Measurements from ENCODE around the gene LCE7A.

Gene LCE7A

GRCh38 chr1:152860129-152860528 is 333 bp downstream of the LCE7A start:
- Histone ChIP-seq H3K9ac (ENCODE audit: low read depth, low read length) (no peak overlapping the region), H3K27ac (ENCODE audit: low read depth, low read length) (no peak overlapping the region), H3K27me3 (ENCODE audit: control insufficient read depth, insufficient read depth, low read length) (no peaks in the 10 kb centered on the region), H3K4me1 (ENCODE audit: control insufficient read depth, insufficient read depth, low read length) (no peaks in the 10 kb centered on the region), H3K36me3 (ENCODE audit: control insufficient read depth, insufficient read depth, low read length) (no peaks in the 10 kb centered on the region), H3K9me3 (ENCODE audit: control insufficient read depth, insufficient read depth, low read length) (peaks cover 91% of the 10 kb centered on the region), H3K4me3 (ENCODE audit: low read depth, low read length) (no peak overlapping the region)

- Histone ChIP-seq H3K27me3 (ENCODE audit: control insufficient read depth, insufficient read depth, low read length) (no peaks in the 10 kb centered on the region), H3K4me1 (ENCODE audit: control insufficient read depth, insufficient read depth, low read length) (no peaks in the 10 kb centered on the region), H3K9ac (ENCODE audit: low read depth, low read length) (no peak overlapping the region), H3K9me3 (ENCODE audit: control insufficient read depth, insufficient read depth, low read length) (peaks cover 90% of the 10 kb centered on the region), H3K4me3 (ENCODE audit: low read depth, low read length) (no peak overlapping the region), H3K27ac (ENCODE audit: low read depth, low read length) (no peak overlapping the region), H3K36me3 (ENCODE audit: control insufficient read depth, insufficient read depth, low read length) (no peaks in the 10 kb centered on the region)
Observed at GRCh38 chr1:152861374-152861773, 1.6 kb downstream of the LCE7A start.

GRCh38 chr1:152864443-152864842 is 4.6 kb downstream of the LCE7A start:
- H3K4me3 ChIP-seq (ENCODE audit: low read depth, low read length) = no peak overlapping the region
- no peaks in the 10 kb centered on the region for H3K36me3 ChIP-seq (ENCODE audit: control insufficient read depth, insufficient read depth, low read length)
- no peaks in the 10 kb centered on the region for H3K4me1 ChIP-seq (ENCODE audit: control insufficient read depth, insufficient read depth, low read length)
- no peak overlapping the region for H3K27ac ChIP-seq (ENCODE audit: low read depth, low read length)
- no peak overlapping the region for H3K9ac ChIP-seq (ENCODE audit: low read depth, low read length)
- H3K27me3 ChIP-seq (ENCODE audit: control insufficient read depth, insufficient read depth, low read length) = no peaks in the 10 kb centered on the region
- H3K9me3 ChIP-seq (ENCODE audit: control insufficient read depth, insufficient read depth, low read length) = peaks cover 78% of the 10 kb centered on the region

- H3K4me1 ChIP-seq (ENCODE audit: control insufficient read depth, insufficient read depth, low read length) = no peaks in the 10 kb centered on the region
- H3K27ac ChIP-seq (ENCODE audit: low read depth, low read length) = no peak overlapping the region
- no peaks in the 10 kb centered on the region for H3K36me3 ChIP-seq (ENCODE audit: control insufficient read depth, insufficient read depth, low read length)
- H3K4me3 ChIP-seq (ENCODE audit: low read depth, low read length) = no peak overlapping the region
- H3K27me3 ChIP-seq (ENCODE audit: control insufficient read depth, insufficient read depth, low read length) = no peaks in the 10 kb centered on the region
- no peak overlapping the region for H3K9ac ChIP-seq (ENCODE audit: low read depth, low read length)
- peaks cover 65% of the 10 kb centered on the region for H3K9me3 ChIP-seq (ENCODE audit: control insufficient read depth, insufficient read depth, low read length)
Observed at GRCh38 chr1:152866321-152866720, 6.5 kb downstream of the LCE7A start.

GRCh38 chr1:152869808-152870419 is 10.1 kb downstream of the LCE7A start:
- Histone ChIP-seq H3K36me3 (ENCODE audit: control insufficient read depth, insufficient read depth, low read length) (no peaks in the 10 kb centered on the region), H3K9ac (ENCODE audit: low read depth, low read length) (no peak overlapping the region), H3K27me3 (ENCODE audit: control insufficient read depth, insufficient read depth, low read length) (no peaks in the 10 kb centered on the region), H3K27ac (ENCODE audit: low read depth, low read length) (no peak overlapping the region), H3K4me3 (ENCODE audit: low read depth, low read length) (no peak overlapping the region), H3K9me3 (ENCODE audit: control insufficient read depth, insufficient read depth, low read length) (peaks cover 32% of the 10 kb centered on the region), H3K4me1 (ENCODE audit: control insufficient read depth, insufficient read depth, low read length) (no peaks in the 10 kb centered on the region)

DNA sequence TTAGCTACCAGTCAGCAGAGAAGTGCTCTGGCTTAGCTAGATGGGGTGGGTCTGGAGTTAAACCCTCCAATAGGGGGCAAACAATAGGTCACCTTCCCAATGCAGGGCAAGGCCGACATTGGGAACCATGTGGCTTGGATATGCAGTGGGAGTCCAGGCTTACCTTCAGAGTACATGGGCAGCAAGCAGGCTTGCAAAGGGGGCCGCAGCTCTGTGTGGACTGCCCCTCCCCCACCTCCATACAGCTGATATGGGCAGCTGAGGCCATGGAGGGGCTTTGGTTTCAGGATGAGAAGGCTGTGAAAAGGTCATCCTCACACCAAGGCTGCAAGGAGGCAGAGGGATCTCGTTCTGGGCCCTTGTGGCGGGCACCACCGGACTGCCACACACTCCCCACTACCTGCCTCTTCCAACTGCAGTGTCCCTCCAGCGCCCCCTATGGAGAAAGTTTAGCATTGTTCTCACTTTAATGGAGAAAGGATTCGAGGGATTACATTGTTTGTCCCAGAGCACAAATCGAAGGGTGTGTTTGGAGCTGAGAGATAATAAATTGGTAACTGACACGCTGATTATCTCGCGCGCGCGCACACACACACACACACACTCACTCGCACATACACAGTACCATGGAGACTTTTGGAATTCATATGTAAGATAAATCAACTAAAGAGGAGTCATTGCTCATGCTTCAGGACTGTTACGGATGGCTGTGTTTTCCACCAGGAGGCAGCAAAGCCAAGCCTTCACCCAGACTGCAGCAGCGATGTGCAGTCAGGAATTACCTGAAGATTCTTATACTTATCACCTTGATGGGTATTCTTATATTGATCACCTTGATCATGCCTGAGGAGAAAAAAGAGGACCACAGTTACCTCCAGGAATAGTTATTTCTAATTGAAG is 11.3 kb downstream of the LCE7A start:
- no peak overlapping the region for H3K4me3 ChIP-seq (ENCODE audit: low read depth, low read length)
- no peaks in the 10 kb centered on the region for H3K27me3 ChIP-seq (ENCODE audit: control insufficient read depth, insufficient read depth, low read length)
- no peak overlapping the region for H3K27ac ChIP-seq (ENCODE audit: low read depth, low read length)
- H3K9ac ChIP-seq (ENCODE audit: low read depth, low read length) = no peak overlapping the region
- no peaks in the 10 kb centered on the region for H3K36me3 ChIP-seq (ENCODE audit: control insufficient read depth, insufficient read depth, low read length)
- peaks cover 20% of the 10 kb centered on the region for H3K9me3 ChIP-seq (ENCODE audit: control insufficient read depth, insufficient read depth, low read length)
- H3K4me1 ChIP-seq (ENCODE audit: control insufficient read depth, insufficient read depth, low read length) = no peaks in the 10 kb centered on the region

DNA sequence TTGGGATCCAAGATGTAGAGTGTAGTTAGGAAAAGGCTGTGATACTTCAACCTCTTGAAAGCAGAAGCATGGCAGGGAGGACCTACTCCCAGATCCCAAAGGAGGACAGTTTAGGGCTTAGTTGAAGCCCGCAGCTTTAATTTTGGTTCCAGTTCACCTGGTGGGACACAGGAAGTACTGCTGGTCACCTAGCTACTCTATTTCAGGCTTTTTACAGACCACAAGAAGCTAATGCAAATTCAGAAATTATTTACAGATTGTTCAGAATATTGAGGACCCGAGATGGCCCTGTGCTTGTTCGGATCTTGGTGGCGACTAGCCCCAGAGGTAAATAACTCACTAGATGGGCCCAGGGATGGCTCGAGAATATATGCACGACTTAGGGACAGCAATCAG is 11.9 kb downstream of the LCE7A start:
- Histone ChIP-seq H3K4me3 (ENCODE audit: low read depth, low read length) (no peak overlapping the region), H3K9ac (ENCODE audit: low read depth, low read length) (no peak overlapping the region), H3K27me3 (ENCODE audit: control insufficient read depth, insufficient read depth, low read length) (no peaks in the 10 kb centered on the region), H3K27ac (ENCODE audit: low read depth, low read length) (no peak overlapping the region), H3K9me3 (ENCODE audit: control insufficient read depth, insufficient read depth, low read length) (peaks cover 19% of the 10 kb centered on the region), H3K36me3 (ENCODE audit: control insufficient read depth, insufficient read depth, low read length) (no peaks in the 10 kb centered on the region), H3K4me1 (ENCODE audit: control insufficient read depth, insufficient read depth, low read length) (no peaks in the 10 kb centered on the region)

GRCh38 chr1:152873495-152873894 is 13.7 kb downstream of the LCE7A start:
- Histone ChIP-seq H3K27ac (ENCODE audit: low read depth, low read length) (no peak overlapping the region), H3K9me3 (ENCODE audit: control insufficient read depth, insufficient read depth, low read length) (peaks cover 14% of the 10 kb centered on the region; the same call in 1 of the 2 replicates), H3K4me1 (ENCODE audit: control insufficient read depth, insufficient read depth, low read length) (no peaks in the 10 kb centered on the region), H3K9ac (ENCODE audit: low read depth, low read length) (no peak overlapping the region), H3K36me3 (ENCODE audit: control insufficient read depth, insufficient read depth, low read length) (no peaks in the 10 kb centered on the region), H3K4me3 (ENCODE audit: low read depth, low read length) (no peak overlapping the region), H3K27me3 (ENCODE audit: control insufficient read depth, insufficient read depth, low read length) (no peaks in the 10 kb centered on the region)

GRCh38 chr1:152876827-152877226 is 17.0 kb downstream of the LCE7A start:
- H3K9ac ChIP-seq (ENCODE audit: low read depth, low read length) = no peak overlapping the region
- H3K9me3 ChIP-seq (ENCODE audit: control insufficient read depth, insufficient read depth, low read length) = peaks cover 31% of the 10 kb centered on the region
- H3K4me1 ChIP-seq (ENCODE audit: control insufficient read depth, insufficient read depth, low read length) = no peaks in the 10 kb centered on the region
- no peaks in the 10 kb centered on the region for H3K27me3 ChIP-seq (ENCODE audit: control insufficient read depth, insufficient read depth, low read length)
- no peaks in the 10 kb centered on the region for H3K36me3 ChIP-seq (ENCODE audit: control insufficient read depth, insufficient read depth, low read length)
- no peak overlapping the region for H3K27ac ChIP-seq (ENCODE audit: low read depth, low read length)
- H3K4me3 ChIP-seq (ENCODE audit: low read depth, low read length) = no peak overlapping the region

- Histone ChIP-seq H3K9me3 (ENCODE audit: control insufficient read depth, insufficient read depth, low read length) (peaks cover 39% of the 10 kb centered on the region), H3K4me3 (ENCODE audit: low read depth, low read length) (no peak within 1 kb of the TSS), H3K27me3 (ENCODE audit: control insufficient read depth, insufficient read depth, low read length) (no peaks in the 10 kb centered on the region), H3K4me1 (ENCODE audit: control insufficient read depth, insufficient read depth, low read length) (no peaks in the 10 kb centered on the region), H3K27ac (ENCODE audit: low read depth, low read length) (no peak within 1 kb of the TSS), H3K9ac (ENCODE audit: low read depth, low read length) (no peak within 1 kb of the TSS), H3K36me3 (ENCODE audit: control insufficient read depth, insufficient read depth, low read length) (no peaks in the 10 kb centered on the region)
Observed at GRCh38 chr1:152878042-152878441, 18.2 kb downstream of the LCE7A start, which contains the start of gene SMCP. TSS of gene SMCP (plus strand) at chr1:152878322. CDS start at chr1:152884423, 6,101 bp downstream.

- H3K4me1 ChIP-seq (ENCODE audit: control insufficient read depth, insufficient read depth, low read length) = no peaks in the 10 kb centered on the region
- H3K36me3 ChIP-seq (ENCODE audit: control insufficient read depth, insufficient read depth, low read length) = no peaks in the 10 kb centered on the region
- no peak overlapping the region for H3K27ac ChIP-seq (ENCODE audit: low read depth, low read length)
- H3K27me3 ChIP-seq (ENCODE audit: control insufficient read depth, insufficient read depth, low read length) = no peaks in the 10 kb centered on the region
- H3K9me3 ChIP-seq (ENCODE audit: control insufficient read depth, insufficient read depth, low read length) = peaks cover 47% of the 10 kb centered on the region
- no peak overlapping the region for H3K4me3 ChIP-seq (ENCODE audit: low read depth, low read length)
- no peak overlapping the region for H3K9ac ChIP-seq (ENCODE audit: low read depth, low read length)
Observed at GRCh38 chr1:152879559-152880198, 19.9 kb downstream of the LCE7A start.
